ENCODE results near the gene CAMK1G. TPM values are rescaled to one million over a fixed set of nuclear protein-coding genes. Genes with fewer than 3 reads are reported as not detected.

Gene CAMK1G
- total and polyA plus RNA-seq, 9 of the 15 experiments (the other 6 are each of a cell fraction or from before 2014, with no cell fraction given): not detected

- TF ChIP-seq CTCF (IDR thresholded peaks at IDR 0.05 in 2 of 3, conservative IDR thresholded peaks at IDR 0.05 in 1 of 3; ENCODE audit: insufficient read depth in 2 of 3, low read depth in 1 of 3, low read length in 3 of 3) (peak; percentile 85 to 96 (median 94)), SMC3 (conservative IDR thresholded peaks at IDR 0.05; ENCODE audit: insufficient read depth, low read depth, low read length) (peak; percentile 87), STAG1 (CRISPR knock-in tag; IDR thresholded peaks at IDR 0.05; ENCODE audit: borderline replicate concordance) (peak; percentile 86; the same call in 1 of the 2 replicates), ZFP36 (IDR thresholded peaks at IDR 0.05; ENCODE audit: low read depth, low read length, partially characterized antibody) (peak; percentile 33), RAD21 (CRISPR knock-in tag; conservative IDR thresholded peaks at IDR 0.05 in 1 of 2, IDR thresholded peaks at IDR 0.05 in 1 of 2) (peak; percentile 88 to 94), MED1 (CRISPR knock-in tag; IDR thresholded peaks at IDR 0.05; ENCODE audit: borderline replicate concordance) (no peak), CC2D1A (IDR thresholded peaks at IDR 0.05) (peak; percentile 61; the same call in 1 of the 2 replicates), MYC (IDR thresholded peaks at IDR 0.05; ENCODE audit: low read depth, low read length) (no peak), MYC (CRISPR knock-in tag; IDR thresholded peaks at IDR 0.05; ENCODE audit: borderline replicate concordance, low read depth) (no peak), ERF (CRISPR knock-in tag; IDR thresholded peaks at IDR 0.05) (0 out of 2 replicates have a peak, but pooled peaks have one; percentile 15), RBM34 (IDR thresholded peaks at IDR 0.05; ENCODE audit: borderline replicate concordance, insufficient read depth, low read length) (no peak), ZFP91 (CRISPR knock-in tag; IDR thresholded peaks at IDR 0.05) (peak; percentile 31; the same call in 1 of the 2 replicates), MAZ (CRISPR knock-in tag; conservative IDR thresholded peaks at IDR 0.05 in 1 of 2, IDR thresholded peaks at IDR 0.05 in 1 of 2) (0 out of 4 replicates have a peak, but pooled peaks of 1 of the 2 experiments have one; percentile 12), XRCC5 (IDR thresholded peaks at IDR 0.05; ENCODE audit: low read depth, low read length) (peak; percentile 56; the same call in 1 of the 2 replicates), ZNF24 (IDR thresholded peaks at IDR 0.05) (0 out of 2 replicates have a peak, but pooled peaks have one; percentile 47), ZNF561 (CRISPR knock-in tag; conservative IDR thresholded peaks at IDR 0.05) (no peak), ELF4 (CRISPR knock-in tag; IDR thresholded peaks at IDR 0.05) (peak; percentile 48; the same call in 1 of the 2 replicates), MTF1 (CRISPR knock-in tag; IDR thresholded peaks at IDR 0.05; ENCODE audit: borderline replicate concordance) (no peak), ZNF778 (CRISPR knock-in tag; IDR thresholded peaks at IDR 0.05) (no peak)
These were observed 6.9 kb upstream of the CAMK1G start (continued) for GRCh38 chr1:209576392-209577197.
